GM23248 (cell line): ENCODE results near the gene TMIE. TPM values are rescaled to one million over a fixed set of nuclear protein-coding genes. Genes with fewer than 3 reads are reported as not detected.
A peak's percentile ranks its signal among the peaks of the same experiment; 100 is the strongest.

Experiments
- DNase-seq: peaks from one replicate; pipeline ENCODE4 v3.0.0-alpha.2; 2015
- H2AFZ ChIP-seq: fragments of 200-600 bp; sonication (generic); 2 replicates; pipeline ENCODE4 v1.6.1; 2016; ENCODE audit warnings: antibody characterized with exemption
- H3F3A ChIP-seq: fragments of 200-600 bp; sonication (generic); 2 replicates; pipeline ENCODE4 v1.6.1; 2016; ENCODE audit warnings: mild to moderate bottlenecking, antibody characterized with exemption, mixed run types; ENCODE audit not compliant: insufficient read depth
- H3K27ac ChIP-seq: fragments of 200-600 bp; sonication (generic); 2 replicates; pipeline ENCODE4 v1.5.1; 2016; ENCODE audit warnings: mild to moderate bottlenecking
- H3K27me3 ChIP-seq: fragments of 200-600 bp; sonication (generic); replicated peaks from 2 replicates; pipeline ENCODE4 v1.6.1; 2016; ENCODE audit warnings: mild to moderate bottlenecking; ENCODE audit not compliant: insufficient read depth
- H3K36me3 ChIP-seq: fragments of 200-600 bp; sonication (generic); 2 replicates; pipeline ENCODE4 v1.6.1; 2016; ENCODE audit warnings: low read depth, mild to moderate bottlenecking
- H3K4me1 ChIP-seq: fragments of 200-600 bp; sonication (generic); 2 replicates; pipeline ENCODE4 v1.6.1; 2016; ENCODE audit warnings: mild to moderate bottlenecking; ENCODE audit not compliant: insufficient read depth
- H3K4me2 ChIP-seq: fragments of 200-600 bp; sonication (generic); one replicate; pipeline ENCODE4 v1.6.1; 2016; ENCODE audit warnings: mild to moderate bottlenecking; ENCODE audit not compliant: unreplicated experiment
- H3K4me3 ChIP-seq: fragments of 200-600 bp; sonication (generic); 2 replicates; pipeline ENCODE4 v1.5.1; 2016; ENCODE audit warnings: mild to moderate bottlenecking
- H3K79me2 ChIP-seq: fragments of 200-600 bp; sonication (generic); 2 replicates; pipeline ENCODE4 v1.6.1; 2016; ENCODE audit warnings: mild to moderate bottlenecking; ENCODE audit not compliant: insufficient read depth
- H3K9ac ChIP-seq: fragments of 200-600 bp; sonication (generic); 2 replicates; pipeline ENCODE4 v1.6.1; 2016; ENCODE audit warnings: mild to moderate bottlenecking
- H3K9me2 ChIP-seq: fragments of 200-600 bp; sonication (generic); 2 replicates; pipeline ENCODE4 v1.6.1; 2016; ENCODE audit warnings: mixed run types, mild to moderate bottlenecking, moderate library complexity; ENCODE audit not compliant: insufficient read depth
- H3K9me3 ChIP-seq: fragments of 200-600 bp; sonication (generic); one replicate; pipeline ENCODE4 v1.6.1; 2017; ENCODE audit warnings: low read depth
- H4K20me1 ChIP-seq: fragments of 200-600 bp; sonication (generic); 2 replicates; pipeline ENCODE4 v1.6.0; 2016; ENCODE audit not compliant: insufficient read depth
- EZH2 ChIP-seq: fragments of 200-600 bp; sonication (generic); IDR thresholded peaks from 2 replicates; pipeline ENCODE4 v1.6.1; 2018; ENCODE audit warnings: antibody characterized with exemption, mild to moderate bottlenecking; ENCODE audit not compliant: insufficient read depth, poor library complexity, severe bottlenecking
- EZH2phosphoT487 ChIP-seq: fragments of 200-600 bp; sonication (generic); IDR thresholded peaks from 2 replicates; pipeline ENCODE4 v1.6.1; 2018; ENCODE audit warnings: antibody characterized with exemption, moderate library complexity, mild to moderate bottlenecking, low read depth; ENCODE audit not compliant: insufficient read depth
- whole genome bisulfite sequencing, 2 experiments: methylation state at CpG; one replicate each; pipeline ENCODE4 v1.1.6; 2015 to 2017; ENCODE audit warnings: low lambda C conversion rate in 2 of 2, low coverage in 1 of 2; ENCODE audit errors: missing lambda C conversion rate in 2 of 2; 5-methylcytosine and 5-hydroxymethylcytosine counted together
- in situ Hi-C: fragments of 300-500 bp; cut with MboI; formaldehyde crosslinking; loops from 2 replicates; pipeline ENCODE4 v1.15.0; 2020
- polyA plus RNA-seq: library from polyadenylated mRNA; unstranded; fragments of >200 nt; fragmentation: Nextera tagmentation; extraction: Ambion mirVana; gene quantifications from 2 replicates; pipeline ENCODE4 v1.2.1, GENCODE V29; 2016
- total RNA-seq: library from RNA; depleted of rRNA; stranded (reverse); fragments of >200 nt; shearing (Covaris generic); gene quantifications from 2 replicates; pipeline ENCODE4 v1.2.3, GENCODE V29; 2014

TMIE gene
- total and polyA plus RNA-seq, 2 experiments from 2014 or later, result 0.11 TPM; not detected in 1

GRCh38 chr3:46677411-46677726, 23.8 kb upstream of the TMIE start:
- Histone ChIP-seq H3K9ac (no peak overlapping the region), H3K4me2 (no peak overlapping the region), H2AFZ (no peak overlapping the region), H4K20me1 (no peaks in the 10 kb centered on the region), H3F3A (0 out of 2 replicates have a peak, but pooled peaks cover 3% of the 10 kb centered on the region), H3K9me3 (no peaks in the 10 kb centered on the region), H3K4me3 (no peak overlapping the region), H3K4me1 (no peaks in the 10 kb centered on the region), H3K36me3 (no peaks in the 10 kb centered on the region), H3K9me2 (no peaks in the 10 kb centered on the region), H3K79me2 (no peaks in the 10 kb centered on the region), H3K27me3 (no peaks in the 10 kb centered on the region), H3K27ac (no peak overlapping the region)
- 58 to 67% methylated on average over 6 of the region's 6 CpGs for WGBS, 2 experiments
- no peak for TF ChIP-seq EZH2
- no peak for TF ChIP-seq EZH2phosphoT487
- peak; percentile 40 for DNase-seq
- in situ Hi-C loops, result no loop called here

- no peak overlapping the region for H3K27ac ChIP-seq
- H3K4me3 ChIP-seq, result no peak overlapping the region
- no peaks in the 10 kb centered on the region for H3K4me1 ChIP-seq
- H3K79me2 ChIP-seq, result no peaks in the 10 kb centered on the region
- H3K9me3 ChIP-seq, result no peaks in the 10 kb centered on the region
- in situ Hi-C loops, result no loop called here
- WGBS, 2 experiments, result 73 to 83% methylated on average over 4 to 6 of the region's 6 CpGs
- no peak overlapping the region for H2AFZ ChIP-seq
- H3F3A ChIP-seq, result 0 out of 2 replicates have a peak, but pooled peaks cover 3% of the 10 kb centered on the region
- H3K4me2 ChIP-seq, result no peak overlapping the region
- H3K36me3 ChIP-seq, result no peaks in the 10 kb centered on the region
- no peak for DNase-seq
- H4K20me1 ChIP-seq, result no peaks in the 10 kb centered on the region
- H3K9ac ChIP-seq, result no peak overlapping the region
- no peak for TF ChIP-seq EZH2
- TF ChIP-seq EZH2phosphoT487, result no peak
- H3K9me2 ChIP-seq, result no peaks in the 10 kb centered on the region
- no peaks in the 10 kb centered on the region for H3K27me3 ChIP-seq
These were observed 22.9 kb upstream of the TMIE start for GRCh38 chr3:46678280-46678679.

DNA sequence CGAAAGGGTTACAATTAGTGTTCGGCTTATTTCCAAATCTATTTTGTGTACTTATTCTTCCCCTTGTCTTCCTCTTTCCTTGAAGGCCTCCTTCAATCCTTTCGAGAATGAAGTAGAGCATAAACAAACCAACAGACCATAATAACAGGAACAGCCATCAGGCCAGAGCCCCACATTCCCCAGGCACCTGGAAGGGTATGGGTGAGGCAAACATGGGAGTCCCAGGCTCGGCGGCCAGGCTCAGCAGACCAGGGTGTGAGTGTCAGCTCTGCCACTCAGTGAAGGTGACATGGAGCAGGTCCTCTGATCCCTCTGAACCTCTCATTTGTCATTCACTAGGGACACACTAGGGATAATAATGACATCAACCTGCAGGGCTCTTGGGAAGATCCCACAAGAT, 21.5 kb upstream of the TMIE start:
- Histone ChIP-seq H3K27ac (no peak overlapping the region), H3K4me2 (no peak overlapping the region), H4K20me1 (no peaks in the 10 kb centered on the region), H3K79me2 (no peaks in the 10 kb centered on the region), H3K4me3 (no peak overlapping the region), H3K36me3 (no peaks in the 10 kb centered on the region), H3K9me2 (no peaks in the 10 kb centered on the region), H2AFZ (no peak overlapping the region), H3K9me3 (no peaks in the 10 kb centered on the region), H3K9ac (no peak overlapping the region), H3K4me1 (no peaks in the 10 kb centered on the region), H3F3A (0 out of 2 replicates have a peak, but pooled peaks cover 3% of the 10 kb centered on the region), H3K27me3 (no peaks in the 10 kb centered on the region)
- in situ Hi-C loops, result no loop called here
- no peak for TF ChIP-seq EZH2
- no peak for TF ChIP-seq EZH2phosphoT487
- no peak for DNase-seq
- 87% methylated on average over 5 of the region's 5 CpGs for WGBS, 2 experiments

- H3K27me3 ChIP-seq, result no peaks in the 10 kb centered on the region
- no peaks in the 10 kb centered on the region for H3K9me2 ChIP-seq
- no peaks in the 10 kb centered on the region for H3K79me2 ChIP-seq
- 88 to 93% methylated on average over 9 of the region's 9 CpGs for WGBS, 2 experiments
- DNase-seq, result no peak
- 0 out of 2 replicates have a peak, but pooled peaks cover 3% of the 10 kb centered on the region for H3F3A ChIP-seq
- H3K4me2 ChIP-seq, result no peak overlapping the region
- H4K20me1 ChIP-seq, result no peaks in the 10 kb centered on the region
- H3K9me3 ChIP-seq, result no peaks in the 10 kb centered on the region
- no peak overlapping the region for H2AFZ ChIP-seq
- no peak overlapping the region for H3K4me3 ChIP-seq
- in situ Hi-C loops, result no loop called here
- no peaks in the 10 kb centered on the region for H3K4me1 ChIP-seq
- H3K9ac ChIP-seq, result no peak overlapping the region
- no peak for TF ChIP-seq EZH2phosphoT487
- TF ChIP-seq EZH2, result no peak
- H3K27ac ChIP-seq, result no peak overlapping the region
- no peaks in the 10 kb centered on the region for H3K36me3 ChIP-seq
These were observed 20.8 kb upstream of the TMIE start for GRCh38 chr3:46680298-46680826.

DNA sequence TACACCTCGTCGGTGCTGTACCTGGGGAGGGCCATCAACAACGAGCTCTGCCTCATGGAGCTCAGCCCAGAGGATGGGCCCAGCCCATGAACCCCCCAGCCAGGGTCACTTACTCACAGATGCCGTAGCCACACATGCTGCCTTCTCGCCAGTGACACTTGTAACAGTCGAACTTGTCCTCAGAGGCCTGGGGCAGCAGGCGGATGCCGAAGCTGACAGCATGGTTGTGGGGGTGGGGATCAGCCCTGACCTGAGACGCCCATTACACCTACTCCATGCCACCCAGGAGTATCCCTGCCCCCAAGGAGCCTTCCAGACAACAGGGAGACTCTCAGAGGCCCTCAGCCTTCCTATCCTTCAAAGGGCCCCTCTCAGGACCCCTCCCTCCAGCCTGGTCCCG, 19.8 kb upstream of the TMIE start:
- Histone ChIP-seq H3K4me3 (no peak overlapping the region), H2AFZ (no peak overlapping the region), H3K9me2 (no peaks in the 10 kb centered on the region), H3K27ac (no peak overlapping the region), H4K20me1 (no peaks in the 10 kb centered on the region), H3K36me3 (no peaks in the 10 kb centered on the region), H3K27me3 (no peaks in the 10 kb centered on the region), H3K9ac (no peak overlapping the region), H3F3A (0 out of 2 replicates have a peak, but pooled peaks cover 3% of the 10 kb centered on the region), H3K9me3 (no peaks in the 10 kb centered on the region), H3K4me2 (no peak overlapping the region), H3K79me2 (no peaks in the 10 kb centered on the region), H3K4me1 (no peaks in the 10 kb centered on the region)
- no peak for DNase-seq
- in situ Hi-C loops, result no loop called here
- 90 to 92% methylated on average over 10 of the region's 10 CpGs for WGBS, 2 experiments
- TF ChIP-seq EZH2 (no peak), EZH2phosphoT487 (no peak)
